GM15510 (cell line): ENCODE results near the gene COL15A1.

Source experiments
- POLR2A ChIP-seq: IDR thresholded peaks from 3 replicates; pipeline ENCODE4 v1.6.1; 2011; ENCODE audit warnings: borderline replicate concordance; ENCODE audit not compliant: insufficient read length; ENCODE audit errors: extremely low read depth

The COL15A1 gene

DNA sequence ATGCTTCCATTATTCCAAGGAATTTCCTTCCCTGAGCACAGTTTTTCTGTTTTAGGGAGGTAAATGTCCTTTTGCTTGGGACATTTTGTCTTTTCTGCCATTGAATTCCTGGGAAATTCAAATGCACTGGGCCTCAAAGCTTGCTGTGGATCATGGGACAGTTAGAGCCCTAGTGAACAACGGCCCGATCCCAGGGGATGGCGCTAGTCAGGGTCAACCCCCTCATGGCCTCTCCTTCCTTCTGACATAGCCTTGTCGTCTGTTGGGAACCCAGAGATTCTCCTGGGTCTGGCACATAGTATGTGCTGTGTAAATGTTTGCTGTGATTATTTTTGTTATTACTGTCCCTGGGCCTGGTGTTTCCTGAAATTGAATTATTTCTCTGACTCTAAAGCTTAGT is 30.7 kb upstream of the COL15A1 start:
- TF ChIP-seq POLR2A: no peak

DNA sequence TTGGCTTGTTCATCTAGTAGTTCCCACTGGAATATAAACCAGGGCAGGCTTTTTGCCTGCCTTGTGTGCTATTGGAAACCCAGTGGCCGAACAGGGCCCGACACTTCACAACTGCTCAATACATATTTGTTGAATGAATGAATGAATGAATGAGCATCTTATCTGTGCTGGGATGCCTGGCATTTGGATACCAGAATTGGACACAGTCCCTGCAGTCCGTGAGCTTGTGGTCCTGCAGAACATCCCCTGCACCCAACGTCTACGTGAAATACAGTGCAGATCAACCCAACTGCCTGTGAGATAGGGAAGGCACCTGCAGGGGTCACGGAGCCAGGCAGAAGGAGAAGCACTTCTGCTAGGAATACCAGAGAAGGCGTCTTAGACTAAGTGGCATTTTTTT is 30.0 kb upstream of the COL15A1 start:
- no peak for TF ChIP-seq POLR2A

DNA sequence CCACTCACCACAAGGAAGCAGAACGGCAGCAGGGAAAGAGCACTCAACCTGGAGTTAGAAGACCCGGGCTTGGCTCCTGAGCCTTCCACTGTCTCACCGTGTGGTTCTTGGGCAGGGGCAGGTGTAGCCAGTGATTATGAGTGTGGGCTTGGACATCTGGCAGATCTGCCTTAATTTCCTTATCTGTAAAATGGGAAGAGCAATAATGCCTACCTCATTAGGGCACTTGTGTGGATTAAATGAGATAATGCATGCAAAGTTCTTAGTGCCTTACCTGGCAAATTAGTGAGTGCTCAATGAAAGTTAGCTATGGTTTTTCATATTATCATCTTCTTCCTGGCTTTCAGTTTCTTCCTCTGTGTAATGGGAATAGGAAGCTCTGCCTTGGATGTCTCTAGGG is 28.1 kb upstream of the COL15A1 start:
- no peak for TF ChIP-seq POLR2A

DNA sequence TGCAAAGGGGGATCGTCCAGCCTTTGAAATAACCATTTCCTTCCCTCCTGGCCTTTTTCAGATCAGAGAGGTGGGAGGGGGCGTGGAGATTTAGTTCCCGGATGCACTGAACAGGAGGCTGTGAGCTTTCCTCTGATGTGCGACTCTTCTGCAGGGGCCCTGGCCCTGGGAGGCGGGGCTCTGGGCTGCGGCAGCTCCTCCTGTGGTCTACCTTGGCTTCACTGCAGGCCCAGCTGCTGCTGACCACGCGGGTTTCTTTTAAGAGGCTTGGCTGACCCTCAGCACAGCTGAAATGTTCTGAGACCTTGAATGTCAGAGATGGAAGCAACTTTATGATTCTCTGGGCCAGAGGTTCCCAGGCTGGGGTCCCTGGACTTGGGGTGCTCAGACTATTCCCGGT is 27.0 kb upstream of the COL15A1 start:
- TF ChIP-seq POLR2A: no peak

DNA sequence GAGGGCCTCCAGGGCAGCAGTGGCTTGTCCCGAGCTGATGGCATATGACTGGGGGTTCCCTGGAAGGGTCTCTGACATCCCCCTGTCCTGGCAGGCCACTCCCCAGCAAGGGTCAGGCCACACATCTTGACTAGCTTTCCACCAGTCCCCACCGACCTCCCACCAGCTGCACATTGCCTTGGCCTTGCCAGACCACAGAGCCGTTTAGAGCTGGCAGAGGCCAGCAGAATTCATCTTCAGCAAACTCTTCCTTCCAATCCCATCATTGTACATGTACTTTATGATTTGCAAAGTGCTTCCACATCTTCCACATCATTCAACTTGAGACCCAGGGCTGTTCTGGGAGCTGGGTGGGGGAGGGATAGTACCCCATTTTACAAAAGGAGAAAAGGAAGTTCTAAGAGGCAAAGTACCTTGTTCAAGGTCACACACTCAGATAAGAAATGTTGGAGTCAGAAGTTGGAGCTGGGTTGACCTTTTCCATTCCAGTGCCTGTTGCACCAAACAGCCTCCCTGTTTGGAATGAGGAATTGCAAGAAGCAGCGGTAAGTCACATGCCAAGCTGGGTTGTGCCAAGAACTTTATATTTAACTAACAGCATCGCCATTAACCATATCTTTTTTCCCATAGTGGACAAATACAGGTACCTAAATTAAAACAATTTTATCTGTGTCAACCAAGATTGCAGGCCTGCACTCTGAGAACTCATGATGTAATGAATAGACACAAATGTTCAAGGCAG is 25.8 kb upstream of the COL15A1 start:
- no peak for TF ChIP-seq POLR2A

DNA sequence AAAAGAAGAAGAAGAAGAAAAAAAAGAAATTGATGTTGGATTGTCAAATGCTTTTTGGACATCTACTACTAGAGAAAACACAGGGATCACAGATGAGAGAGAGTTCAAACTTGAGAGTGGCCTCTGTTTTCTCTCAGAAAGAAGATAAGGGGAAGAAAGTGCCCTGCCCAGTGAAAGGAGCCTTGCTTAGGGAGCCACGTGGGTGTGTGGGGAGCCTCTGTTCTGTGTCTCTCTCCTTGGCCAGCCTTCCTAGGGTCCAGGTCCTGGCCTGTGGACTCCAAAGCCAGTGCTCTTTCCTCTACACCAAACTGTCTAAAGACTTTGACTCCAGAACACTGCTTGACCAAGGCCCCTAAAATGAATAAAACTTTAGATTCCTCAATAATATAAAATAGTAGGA is 22.0 kb upstream of the COL15A1 start:
- TF ChIP-seq POLR2A: no peak

DNA sequence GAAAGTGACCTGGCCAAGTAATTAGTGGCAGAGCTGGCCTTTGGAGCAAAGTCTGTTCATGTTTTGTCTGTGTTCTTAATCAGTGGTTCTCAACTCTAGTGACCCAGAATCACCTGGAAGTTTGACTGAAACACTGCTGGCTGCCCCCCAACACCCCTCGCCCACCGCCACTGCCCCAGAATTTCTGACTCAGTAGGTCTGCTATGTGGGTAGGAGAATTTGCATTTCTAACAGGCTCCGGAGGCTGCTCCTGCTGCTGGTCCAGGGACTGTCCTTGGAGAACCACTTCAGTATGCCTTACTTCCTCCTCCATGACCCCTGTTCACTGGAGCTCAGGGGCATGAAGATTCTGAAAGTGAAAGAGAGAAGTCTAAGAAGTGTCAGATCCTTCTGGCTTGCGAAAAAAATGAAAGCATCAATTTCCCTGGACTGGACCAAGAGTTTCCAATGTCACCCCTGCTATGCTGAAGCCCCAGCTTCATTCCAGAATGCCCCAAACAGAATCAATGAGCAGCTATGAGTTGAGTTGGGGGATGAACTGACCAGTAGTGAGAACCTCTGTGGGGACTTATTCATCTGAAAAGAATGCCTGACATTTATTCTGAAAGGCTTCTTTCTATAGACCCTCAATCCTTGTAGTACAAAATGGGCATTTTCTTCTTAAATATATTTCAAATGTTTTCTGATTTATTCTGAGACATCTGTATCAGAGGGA is 20.8 kb upstream of the COL15A1 start:
- TF ChIP-seq POLR2A: no peak

DNA sequence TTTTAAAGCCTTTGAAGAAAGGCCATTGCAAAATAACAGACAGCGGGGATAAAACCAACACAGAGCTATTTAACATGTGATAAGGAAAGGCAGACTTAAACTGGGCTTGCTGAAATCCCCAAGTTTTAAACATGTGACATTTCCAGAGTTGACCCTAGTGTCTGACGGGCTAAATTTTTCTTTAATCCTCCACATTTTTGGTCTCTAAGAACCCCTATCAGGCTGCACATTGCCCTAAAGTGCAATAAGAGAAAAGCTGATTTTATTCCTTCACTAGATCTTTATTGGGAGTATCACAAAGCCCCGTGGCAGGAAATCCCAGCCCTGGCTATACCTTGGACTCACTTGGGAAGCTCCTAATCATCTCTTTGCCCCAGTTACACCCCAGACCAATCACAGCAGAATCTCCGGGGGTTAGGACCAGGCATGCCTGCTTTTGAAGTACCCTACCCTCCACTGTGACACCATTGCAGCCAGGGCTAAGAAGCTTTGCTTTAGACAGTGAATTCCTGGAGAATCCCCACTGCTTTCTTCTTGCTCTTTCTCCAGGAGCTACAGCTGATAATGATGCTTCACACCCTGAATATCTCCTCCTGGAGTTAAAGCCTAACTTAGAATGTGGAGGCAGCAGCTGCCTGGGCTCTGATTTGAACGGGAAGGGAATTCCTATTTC is 20.1 kb upstream of the COL15A1 start:
- no peak for TF ChIP-seq POLR2A

DNA sequence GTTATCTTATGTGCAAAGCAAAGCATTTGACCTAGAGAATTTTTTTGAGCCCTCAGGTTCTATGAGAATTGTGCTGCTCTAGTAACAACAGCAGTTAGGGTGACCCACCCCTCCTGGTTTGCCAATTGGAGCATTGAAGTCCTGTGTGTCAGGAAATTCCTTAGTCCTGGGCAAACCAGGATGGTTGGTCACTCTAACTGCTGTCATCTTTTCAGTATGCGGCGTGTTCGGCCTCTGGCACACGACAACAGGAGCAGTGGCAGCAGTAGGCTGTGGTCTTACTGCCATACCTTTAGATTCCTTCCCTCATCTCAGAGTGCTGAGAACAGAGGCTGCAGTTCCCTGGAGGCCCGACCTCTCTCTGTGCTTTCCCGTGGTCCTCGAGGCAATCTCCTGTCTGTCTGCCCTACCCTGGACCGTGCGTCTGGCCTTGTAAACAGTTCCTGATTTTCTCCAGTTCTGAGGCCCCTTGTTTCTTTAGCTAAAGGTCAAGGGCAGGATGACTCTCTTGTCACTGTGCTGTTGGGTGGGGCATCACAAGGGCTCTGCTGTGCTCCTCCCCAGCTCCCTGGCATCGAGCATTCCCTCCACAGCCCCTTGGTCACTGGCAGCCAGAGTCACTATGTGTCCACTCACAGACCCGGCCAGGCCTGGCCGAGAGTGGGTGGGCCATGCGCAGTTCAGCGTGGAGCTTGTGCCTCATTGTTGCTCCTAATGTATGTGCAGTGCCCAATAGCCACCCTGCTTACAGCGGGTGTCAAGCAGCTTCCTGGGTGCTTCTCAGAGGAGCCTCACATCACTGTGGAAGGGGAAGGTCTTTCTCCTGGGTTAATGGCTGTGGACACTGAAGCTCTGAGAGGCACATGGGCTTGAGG is 18.5 kb upstream of the COL15A1 start:
- TF ChIP-seq POLR2A: no peak

DNA sequence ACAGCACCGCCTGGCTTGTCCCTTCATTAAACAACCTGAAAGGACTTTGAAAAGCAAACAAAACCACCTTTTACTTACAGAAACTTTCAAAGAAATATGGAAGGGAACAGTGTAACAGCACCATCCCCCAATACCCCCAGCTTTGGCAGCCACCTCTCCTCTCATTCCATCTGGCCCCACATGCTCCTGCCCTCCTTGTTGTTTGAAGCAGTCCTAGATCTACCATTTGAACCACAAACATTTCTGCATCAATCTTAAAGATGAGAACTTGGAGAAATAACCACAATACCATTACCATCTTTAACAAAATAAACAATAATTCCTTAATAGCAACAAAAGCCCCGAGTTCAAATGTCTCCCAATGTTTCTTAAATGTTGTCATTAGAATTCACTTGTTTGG is 17.8 kb upstream of the COL15A1 start:
- no peak for TF ChIP-seq POLR2A

DNA sequence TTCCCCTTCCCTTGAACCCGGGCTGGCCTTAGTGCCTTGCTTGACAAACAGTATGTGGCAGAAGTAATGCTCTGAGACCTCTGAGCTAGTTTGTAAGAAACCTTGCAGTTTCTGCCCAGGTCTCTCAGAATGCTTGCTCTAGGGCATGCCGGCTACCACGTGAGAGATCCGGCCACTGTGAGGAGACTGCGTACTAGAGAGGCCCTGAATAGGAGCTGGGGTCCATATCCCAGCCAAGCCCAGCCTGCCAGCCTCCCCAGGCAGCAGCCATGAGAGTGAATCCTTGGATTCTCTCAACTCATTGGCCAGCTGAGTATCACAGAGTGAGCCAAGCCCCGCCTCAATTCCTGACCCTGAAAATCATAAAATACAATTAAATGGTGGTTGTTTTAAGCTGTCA is 16.0 kb upstream of the COL15A1 start:
- no peak for TF ChIP-seq POLR2A

DNA sequence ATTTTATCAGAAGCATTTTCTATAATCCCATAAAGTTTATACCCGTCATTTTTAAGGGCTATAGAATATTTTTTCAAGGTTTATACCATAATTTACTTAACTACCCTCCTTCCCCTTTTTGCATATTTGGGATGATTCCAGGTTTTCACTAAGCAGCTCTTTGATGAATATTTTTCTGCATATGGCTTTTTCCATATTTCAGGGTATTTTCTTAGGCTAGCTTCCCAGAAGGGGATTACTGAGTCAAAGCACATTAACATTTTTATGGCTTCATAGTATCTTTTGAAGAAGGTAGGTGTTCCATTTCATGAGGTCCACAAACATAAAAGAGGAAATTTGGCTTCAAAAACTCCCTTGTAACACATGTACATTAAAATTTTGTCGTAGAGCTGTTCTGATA is 14.6 kb upstream of the COL15A1 start:
- TF ChIP-seq POLR2A: no peak

DNA sequence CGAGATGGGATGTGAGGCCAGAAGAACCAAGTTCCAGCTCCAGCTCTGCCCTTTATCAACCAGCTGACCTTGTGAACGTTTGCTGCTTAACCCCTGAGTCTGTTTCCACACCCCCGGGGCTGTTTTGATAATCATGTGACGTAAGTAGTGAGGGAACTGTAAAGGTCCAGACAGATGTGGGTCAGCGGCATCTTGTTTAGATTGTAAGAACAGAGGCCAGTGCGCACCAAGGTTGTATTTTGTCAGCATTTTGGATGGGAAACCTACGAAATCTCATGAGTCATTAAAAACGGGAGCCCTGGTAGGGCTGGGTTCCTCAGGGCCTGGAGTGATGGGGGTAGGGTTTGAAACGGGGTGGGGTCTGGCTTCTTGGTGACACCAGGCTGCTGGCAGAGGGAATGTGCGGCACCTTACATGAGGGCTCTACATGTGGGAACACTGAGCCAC is 13.8 kb upstream of the COL15A1 start:
- TF ChIP-seq POLR2A: no peak

DNA sequence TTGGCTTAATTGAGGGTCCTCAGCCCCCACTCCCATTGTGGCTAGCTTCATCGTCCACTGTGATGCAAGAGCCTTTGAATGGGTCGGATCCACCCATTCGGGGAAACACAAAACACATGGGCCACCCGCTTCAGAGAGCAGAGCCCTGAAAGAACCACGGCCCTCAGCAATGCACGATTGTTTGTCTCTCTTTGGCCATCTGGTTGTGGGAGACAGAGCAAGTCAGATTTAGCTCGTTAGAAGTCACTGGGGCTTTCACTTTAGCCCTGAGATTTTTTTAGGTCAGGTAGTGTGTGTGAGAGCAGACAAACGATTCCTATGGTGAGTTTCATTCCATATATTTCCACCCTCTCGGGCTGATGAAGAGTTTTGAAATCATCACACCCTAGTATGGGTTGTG is 12.9 kb upstream of the COL15A1 start:
- no peak for TF ChIP-seq POLR2A
